GM19395 (cell line): Measurements from ENCODE around the gene ERP29.
"Not testable (repeated sequence)": the region's sequence is repeated elsewhere in the genome, so short reads cannot be mapped to it uniquely, and the experiment has no call there.

ENCODE experiments used
- ATAC-seq: cut with Tn5 transposase; IDR thresholded peaks from one replicate; pipeline ENCODE4 v1.9.1; 2021; ENCODE audit warnings: mild to moderate bottlenecking, moderate library complexity; ENCODE audit not compliant: unreplicated experiment

Gene ERP29

DNA sequence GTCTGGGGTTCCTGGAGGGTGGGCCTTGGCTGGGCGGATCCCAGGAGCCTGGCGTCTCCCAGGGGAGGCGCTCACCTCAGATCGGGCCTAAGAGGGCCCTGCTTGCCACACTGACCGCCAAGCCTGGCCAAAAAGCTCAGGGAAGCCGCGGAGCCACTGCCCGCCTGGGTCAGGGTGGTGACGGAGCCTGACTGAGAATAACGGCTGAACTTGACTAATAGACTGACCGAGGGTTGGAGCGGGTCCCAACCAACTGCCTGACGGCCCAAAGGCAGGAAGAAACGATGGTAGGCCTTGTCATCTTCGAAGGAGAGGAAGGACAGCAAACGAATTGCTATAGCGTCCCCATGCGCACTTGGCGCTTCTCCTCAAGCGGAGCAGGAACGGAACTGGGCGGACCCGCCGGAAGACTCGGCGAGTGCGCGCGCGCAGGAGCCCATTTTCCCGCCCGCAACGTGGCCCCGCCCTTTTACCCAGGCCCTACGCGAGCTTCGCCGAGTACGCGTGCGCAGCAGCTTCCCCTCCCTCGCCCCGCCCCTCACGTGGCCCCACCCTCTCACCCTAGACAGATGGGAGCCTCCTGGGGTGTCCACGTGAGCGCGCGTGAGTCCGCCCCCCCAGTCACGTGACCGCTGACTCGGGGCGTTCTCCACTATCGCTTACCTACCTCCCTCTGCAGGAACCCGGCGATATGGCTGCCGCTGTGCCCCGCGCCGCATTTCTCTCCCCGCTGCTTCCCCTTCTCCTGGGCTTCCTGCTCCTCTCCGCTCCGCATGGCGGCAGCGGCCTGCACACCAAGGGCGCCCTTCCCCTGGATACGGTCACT is at the start of gene ERP29, which contains the start of gene TMEM116:
Gene ERP29 (plus strand): TSS at position 652 of the 826 bp plus-strand sequence. CDS start 40 bp downstream, at position 692.
Gene TMEM116 (minus strand): TSS at position 391 of the 826 bp plus-strand sequence. CDS start 7,895 bp downstream, outside the sequence.
- ATAC-seq = peak; percentile 66

DNA sequence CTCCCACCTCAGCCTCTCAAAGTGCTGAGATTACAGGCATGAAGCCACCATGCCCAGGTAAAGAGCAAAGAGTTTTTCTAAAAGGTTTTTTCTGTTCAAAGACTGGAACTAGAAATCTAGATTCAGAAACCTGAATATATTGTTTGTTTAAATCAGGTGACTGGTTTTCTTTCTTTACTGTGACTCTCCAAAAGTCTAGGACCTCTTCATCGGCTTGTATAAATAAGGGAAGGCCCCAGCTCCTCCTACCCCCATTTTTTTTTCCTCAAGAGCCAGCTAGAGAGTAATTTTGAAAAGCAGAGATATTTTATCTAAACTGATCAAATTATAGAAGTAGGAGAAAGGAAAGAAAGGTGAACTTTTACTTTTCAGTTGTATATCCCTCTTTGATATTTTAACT is 48.3 kb upstream of the ERP29 start:
- no peak for ATAC-seq

- ATAC-seq = no peak
Measured at GRCh38 chr12:111971800-111972199, 41.4 kb upstream of the ERP29 start.

DNA sequence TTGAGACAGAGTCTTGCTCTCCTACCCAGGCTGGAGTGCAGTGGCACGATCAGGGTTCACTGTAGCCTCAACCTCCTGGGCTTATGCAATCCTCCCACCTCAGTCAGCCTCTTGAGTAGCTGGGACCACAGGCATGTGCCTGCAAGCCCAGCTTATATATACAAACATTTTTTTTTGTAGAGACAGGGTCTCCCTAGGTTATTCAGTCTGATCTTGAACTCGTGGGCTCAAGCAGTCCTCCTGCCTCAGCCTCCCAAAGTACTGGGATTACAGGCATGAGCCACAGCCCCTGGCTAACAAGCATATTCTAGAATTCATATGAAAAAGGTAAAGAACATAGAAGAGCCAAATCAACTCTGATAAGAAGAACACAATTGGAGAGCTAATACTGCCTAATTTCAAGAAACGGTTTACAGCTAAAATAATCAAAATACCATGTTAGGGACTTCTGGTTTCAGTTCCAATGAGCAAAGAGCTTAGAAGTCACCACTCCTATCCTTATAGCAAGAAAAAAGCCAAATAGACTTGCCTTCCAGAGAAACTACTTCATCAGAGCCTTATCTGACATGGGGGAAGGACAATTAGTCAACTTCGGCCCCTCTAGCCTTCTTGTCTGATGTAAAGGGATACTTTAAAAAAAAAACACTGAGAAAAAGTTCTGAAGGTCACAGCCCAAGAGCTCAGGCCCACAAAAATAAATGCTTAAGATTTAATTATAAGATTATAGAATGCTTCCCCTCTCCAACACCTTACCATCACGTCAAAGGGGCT is 37.9 kb upstream of the ERP29 start:
- no peak for ATAC-seq

GRCh38 chr12:111976291-111976690 is 36.9 kb upstream of the ERP29 start:
- ATAC-seq = no peak

DNA sequence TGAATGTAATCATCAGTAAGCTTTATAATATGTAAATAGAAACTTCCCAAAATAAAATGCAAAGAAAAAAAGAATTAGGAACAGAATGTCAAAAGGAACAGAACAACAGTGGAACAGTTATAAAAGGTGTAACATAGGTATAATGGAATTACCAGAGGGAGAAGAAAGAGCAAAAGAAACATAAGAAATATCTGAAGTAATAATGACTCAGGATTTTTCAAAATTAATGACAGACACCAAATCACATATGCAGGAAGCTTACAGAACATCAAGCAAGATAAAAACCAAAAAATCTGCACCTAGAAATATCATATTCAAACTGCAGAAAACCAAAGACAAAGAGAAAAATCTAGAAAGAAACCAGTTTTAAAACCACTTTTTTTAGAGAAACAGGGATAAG is 36.4 kb upstream of the ERP29 start:
- no peak for ATAC-seq

GRCh38 chr12:111978545-111978944 is 34.7 kb upstream of the ERP29 start:
- no peak for ATAC-seq

GRCh38 chr12:111980598-111980997 is 32.6 kb upstream of the ERP29 start:
- ATAC-seq = no peak

DNA sequence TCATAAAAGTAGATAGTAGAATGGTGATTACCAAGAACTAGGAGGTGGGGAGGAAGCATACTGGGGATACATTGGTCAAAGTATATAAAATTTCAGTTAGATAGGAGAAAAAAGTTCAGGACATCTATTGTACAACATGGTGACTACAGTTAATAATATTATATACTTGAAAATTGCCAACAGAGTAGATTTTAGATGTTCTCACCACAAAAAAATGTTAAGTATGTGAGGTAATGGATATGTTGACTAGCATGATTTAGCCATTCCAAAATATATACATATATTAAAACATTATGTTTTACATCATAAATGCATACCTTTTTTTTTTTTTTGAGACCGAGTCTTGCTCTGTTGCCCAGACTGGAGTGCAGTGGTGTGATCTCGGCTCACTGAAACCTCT is 31.2 kb upstream of the ERP29 start:
- no peak for ATAC-seq

- ATAC-seq = no peak
Measured at GRCh38 chr12:111984820-111985219, 28.4 kb upstream of the ERP29 start.

DNA sequence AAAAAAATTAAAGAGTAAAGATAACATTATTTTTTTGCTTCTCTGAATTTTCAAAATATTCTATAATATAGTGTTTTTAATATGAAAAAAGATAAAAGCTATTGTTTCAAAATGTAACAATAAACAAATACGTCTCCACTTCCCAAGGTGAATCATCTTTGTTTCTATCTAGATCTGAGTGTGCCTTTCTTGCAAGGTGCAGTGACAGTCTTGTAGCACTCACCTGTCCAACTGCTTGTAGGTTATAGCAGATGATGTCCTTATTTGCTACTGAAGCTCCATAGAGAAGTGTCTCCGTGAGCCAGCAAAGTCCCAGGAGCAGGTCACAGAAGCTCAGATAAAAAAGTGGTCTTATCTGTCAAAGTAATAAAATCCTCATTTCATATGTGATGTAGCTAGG is 21.7 kb upstream of the ERP29 start:
- ATAC-seq = no peak

DNA sequence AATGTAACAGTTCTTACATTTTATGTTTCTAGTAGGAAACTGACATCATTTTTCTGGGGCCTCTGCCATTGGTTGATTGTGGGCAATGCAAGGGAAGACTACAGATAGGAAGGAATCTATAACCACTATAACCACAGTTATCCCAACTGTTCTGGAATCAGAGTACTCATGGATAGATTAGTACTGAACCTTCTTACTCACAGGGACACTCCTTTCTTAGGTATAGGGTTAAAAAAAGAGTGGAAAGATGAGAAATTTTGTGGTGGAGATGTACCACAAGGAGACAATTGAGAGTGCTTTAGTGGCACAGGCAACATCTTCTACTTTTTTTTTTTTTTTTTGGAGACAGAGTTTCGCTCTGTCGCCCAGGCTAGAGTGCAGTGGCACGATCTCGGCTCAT is 21.3 kb upstream of the ERP29 start:
- no peak for ATAC-seq

DNA sequence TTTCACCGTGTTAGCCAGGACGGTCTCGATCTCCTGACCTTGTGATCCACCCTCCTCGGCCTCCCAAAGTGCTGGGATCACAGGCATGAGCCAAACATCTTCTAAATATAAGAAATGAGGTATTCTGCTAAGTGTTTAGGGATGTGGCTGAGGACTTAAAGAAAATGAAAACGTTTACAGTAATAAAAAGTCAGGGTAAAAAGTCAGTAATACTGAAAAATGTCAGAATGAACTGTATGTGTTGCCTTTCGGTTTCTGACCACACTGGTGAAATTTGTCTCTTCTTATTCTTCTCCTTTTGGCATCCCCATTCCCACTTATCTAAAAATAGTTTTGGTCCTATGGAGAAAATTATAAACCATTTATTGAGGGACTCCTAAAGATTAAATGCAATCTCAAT is 20.8 kb upstream of the ERP29 start:
- ATAC-seq = no peak

DNA sequence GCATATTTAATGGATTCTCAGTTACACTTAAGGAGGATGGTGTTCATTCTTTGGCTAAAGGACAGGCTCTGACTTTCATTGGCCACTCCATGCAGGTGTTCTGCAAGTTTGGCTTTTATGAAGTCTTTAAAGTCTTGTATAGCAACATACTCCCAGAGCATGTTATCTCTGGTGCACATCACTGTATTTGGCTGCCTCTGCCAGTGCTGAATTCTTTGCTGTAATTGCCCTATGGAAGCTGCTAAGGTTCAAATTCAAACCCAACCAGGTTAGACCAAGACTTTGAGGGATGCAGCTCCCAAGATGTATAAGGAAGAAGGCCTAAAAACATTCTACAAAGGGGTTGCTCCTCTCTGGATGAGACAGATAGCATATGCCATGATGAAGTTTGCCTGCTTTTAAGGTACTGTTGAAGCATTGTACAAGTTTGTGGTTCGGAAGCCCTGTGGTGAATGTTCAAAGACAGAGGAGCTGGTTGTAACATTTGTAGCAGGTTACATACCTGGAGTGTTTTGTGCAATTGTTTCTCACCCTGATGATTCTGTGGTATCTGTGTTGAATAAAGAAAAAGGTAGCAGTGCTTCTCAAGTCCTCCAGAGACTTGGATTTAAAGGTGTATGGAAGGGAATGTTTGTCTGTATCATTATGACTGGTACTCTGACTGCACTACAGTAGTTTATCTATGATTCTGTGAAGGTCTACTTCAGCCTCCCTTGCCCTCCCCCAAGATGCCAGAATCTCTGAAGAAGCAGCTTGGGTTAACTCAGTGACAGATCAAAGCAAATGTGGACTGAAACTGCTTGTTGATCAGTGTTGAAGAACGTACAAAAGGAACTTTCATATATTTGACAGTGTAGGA is 19.7 kb upstream of the ERP29 start:
- no peak for ATAC-seq

DNA sequence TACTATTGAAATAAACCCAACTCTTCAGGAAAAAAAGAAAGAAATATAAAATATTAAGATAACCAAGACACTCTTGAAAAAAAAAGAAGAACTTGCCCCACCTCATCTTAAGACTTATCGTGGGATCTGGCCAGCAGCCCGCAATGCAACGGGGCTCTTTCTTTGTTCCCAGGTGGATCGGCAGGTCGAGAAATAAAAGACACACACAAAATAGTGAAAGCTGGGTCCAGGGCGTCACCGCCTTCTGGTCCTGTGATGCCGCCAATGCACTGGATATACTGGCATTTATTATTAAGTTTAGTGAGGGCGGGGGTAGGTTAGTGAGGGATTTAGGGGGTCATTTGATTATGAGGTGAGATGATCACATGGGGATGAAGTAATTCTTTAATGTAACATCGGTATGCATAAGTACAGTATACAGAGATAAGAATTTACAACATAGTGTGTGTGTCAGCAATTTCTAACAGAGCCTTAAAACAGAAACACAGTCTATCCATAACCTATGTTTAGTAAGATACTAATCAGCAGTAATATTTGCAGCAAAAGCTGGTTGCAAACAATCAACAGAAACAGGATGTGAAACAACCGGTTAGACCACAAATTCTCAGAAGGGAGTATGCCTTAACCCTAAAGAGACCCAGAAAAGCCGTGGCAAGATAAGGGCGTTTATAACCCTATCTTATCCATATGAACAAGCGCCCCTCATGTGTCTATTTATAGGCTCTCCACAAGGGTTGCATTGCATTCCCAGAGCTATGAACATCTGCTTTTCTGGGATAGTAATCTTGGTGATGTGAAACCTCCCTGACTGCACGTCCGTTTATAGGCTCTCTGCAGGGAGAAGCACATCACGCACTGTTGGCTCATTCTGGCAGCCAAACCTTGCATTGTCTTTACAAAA is 18.8 kb upstream of the ERP29 start:
- not testable (repeated sequence) for ATAC-seq

GRCh38 chr12:111995782-111996480 is 17.3 kb upstream of the ERP29 start:
- ATAC-seq = no peak

DNA sequence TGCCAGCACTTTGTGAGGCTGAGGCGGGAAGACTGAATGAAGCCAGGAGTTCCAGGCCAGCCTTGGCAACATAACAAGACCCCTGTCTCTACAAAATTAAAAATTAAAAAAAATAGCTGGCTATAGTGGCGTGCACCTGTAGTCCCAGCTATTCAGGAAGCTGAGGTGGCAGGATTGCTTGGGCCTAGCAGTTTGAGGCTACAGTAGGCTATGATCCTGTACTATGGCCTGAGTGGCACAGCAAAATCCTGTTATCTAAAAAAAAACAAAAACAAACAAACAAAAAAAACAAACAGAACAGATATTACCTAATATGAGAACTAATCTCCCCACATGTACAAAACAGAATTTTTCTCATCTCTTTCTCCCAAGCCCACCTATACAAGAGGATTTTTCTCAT is 15.9 kb upstream of the ERP29 start:
- ATAC-seq = no peak

DNA sequence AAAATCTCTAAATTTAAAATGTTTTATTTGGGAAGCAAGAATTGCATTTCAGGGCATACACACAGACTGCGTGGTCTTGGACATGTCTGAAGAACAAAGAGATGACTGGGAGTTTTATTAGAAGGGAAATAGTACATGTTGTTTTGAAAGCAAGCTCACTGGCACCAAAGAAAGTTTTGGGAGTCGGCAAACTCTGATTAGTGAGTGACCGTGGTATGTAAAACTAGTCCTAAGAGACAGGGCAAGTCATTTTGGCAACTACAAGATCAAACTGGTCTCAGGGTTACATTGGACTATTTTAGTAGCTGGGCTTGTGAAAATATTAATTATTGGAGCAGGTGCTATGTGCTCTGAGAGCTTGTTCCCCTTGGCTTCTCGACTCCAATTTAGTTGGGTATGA is 15.2 kb upstream of the ERP29 start:
- ATAC-seq = no peak

- not testable (repeated sequence) for ATAC-seq
Measured at GRCh38 chr12:111999129-111999528, 14.1 kb upstream of the ERP29 start.
